Suprapubic skin (tissue), 4 donors: ENCODE data around the gene USP35.

Source experiments
- POLR2A ChIP-seq, 2 donors: fragments of 450-650 bp; IDR thresholded peaks; one replicate each; pipeline ENCODE4 v1.6.1; 2017; ENCODE audit warnings: antibody characterized with exemption in 2 of 2, mild to moderate bottlenecking in 2 of 2, moderate library complexity in 2 of 2
- POLR2AphosphoS5 ChIP-seq, 3 donors: sonication (generic); formaldehyde crosslinking; IDR thresholded peaks; one replicate each; pipeline ENCODE4 v1.6.1; 2017; ENCODE audit warnings: antibody characterized with exemption in 3 of 3
- TF ChIP-seq, protein P1 (sequence below), 2 donors: fragments of 200-600 bp in 1 of 2; fragments of 450-650 bp in 1 of 2; sonication (generic) in 1 of 2; IDR thresholded peaks; one replicate each; pipeline ENCODE4 v1.5.1; 2016 to 2019; ENCODE audit warnings: antibody characterized with exemption in 2 of 2, mild to moderate bottlenecking in 1 of 2, moderate library complexity in 1 of 2

DNA sequence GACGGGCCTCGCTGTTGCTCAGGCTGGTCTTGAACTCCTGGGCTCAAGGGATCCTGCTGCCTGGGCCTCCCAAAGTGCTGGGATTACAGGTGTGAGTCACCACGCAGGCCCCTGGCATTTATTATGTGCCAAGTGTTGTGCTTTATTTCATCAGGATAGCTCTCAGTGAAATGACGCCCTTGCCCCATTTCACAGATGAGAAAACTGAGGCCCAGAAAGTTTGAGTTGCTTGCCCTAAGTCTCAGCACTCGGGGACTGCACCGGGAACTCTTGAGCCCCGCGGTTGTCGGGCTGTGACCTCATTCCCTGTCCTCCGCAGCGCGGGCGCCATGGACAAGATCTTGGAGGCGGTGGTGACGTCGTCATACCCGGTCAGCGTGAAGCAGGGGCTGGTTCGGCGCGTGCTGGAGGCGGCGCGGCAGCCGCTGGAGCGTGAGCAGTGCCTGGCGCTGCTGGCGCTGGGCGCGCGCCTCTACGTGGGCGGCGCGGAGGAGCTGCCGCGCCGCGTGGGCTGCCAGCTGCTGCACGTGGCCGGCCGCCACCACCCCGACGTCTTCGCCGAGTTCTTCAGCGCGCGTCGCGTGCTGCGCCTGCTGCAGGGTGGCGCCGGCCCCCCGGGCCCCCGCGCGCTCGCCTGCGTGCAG is 7.3 kb downstream of the USP35 start:
- TF ChIP-seq POLR2A (IDR thresholded peaks at IDR 0.05), result no peak
- no peak for TF ChIP-seq POLR2AphosphoS5 (IDR thresholded peaks at IDR 0.05)
- TF ChIP-seq, protein P1, sequence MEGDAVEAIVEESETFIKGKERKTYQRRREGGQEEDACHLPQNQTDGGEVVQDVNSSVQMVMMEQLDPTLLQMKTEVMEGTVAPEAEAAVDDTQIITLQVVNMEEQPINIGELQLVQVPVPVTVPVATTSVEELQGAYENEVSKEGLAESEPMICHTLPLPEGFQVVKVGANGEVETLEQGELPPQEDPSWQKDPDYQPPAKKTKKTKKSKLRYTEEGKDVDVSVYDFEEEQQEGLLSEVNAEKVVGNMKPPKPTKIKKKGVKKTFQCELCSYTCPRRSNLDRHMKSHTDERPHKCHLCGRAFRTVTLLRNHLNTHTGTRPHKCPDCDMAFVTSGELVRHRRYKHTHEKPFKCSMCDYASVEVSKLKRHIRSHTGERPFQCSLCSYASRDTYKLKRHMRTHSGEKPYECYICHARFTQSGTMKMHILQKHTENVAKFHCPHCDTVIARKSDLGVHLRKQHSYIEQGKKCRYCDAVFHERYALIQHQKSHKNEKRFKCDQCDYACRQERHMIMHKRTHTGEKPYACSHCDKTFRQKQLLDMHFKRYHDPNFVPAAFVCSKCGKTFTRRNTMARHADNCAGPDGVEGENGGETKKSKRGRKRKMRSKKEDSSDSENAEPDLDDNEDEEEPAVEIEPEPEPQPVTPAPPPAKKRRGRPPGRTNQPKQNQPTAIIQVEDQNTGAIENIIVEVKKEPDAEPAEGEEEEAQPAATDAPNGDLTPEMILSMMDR (IDR thresholded peaks at IDR 0.05), result no peak
